Mucosa of descending colon (tissue), 3 donors: ENCODE data around the gene PNPLA2. TPM values are rescaled to one million over a fixed set of nuclear protein-coding genes. Genes with fewer than 3 reads are reported as not detected.
A peak's percentile ranks its signal among the peaks of the same experiment; 100 is the strongest.

Experiments
- ATAC-seq: fragments of 200-7000 bp; cut with Tn5 transposase; one replicate; pipeline ENCODE4 v1.9.1; 2020; ENCODE audit warnings: mild to moderate bottlenecking, moderate library complexity
- DNase-seq, 3 donors: peaks; one replicate each; pipeline ENCODE4 v3.0.0-alpha.2; 2020
- H3K36me3 ChIP-seq: fragments of 200-600 bp; one replicate; pipeline ENCODE4 v1.8.0; 2021; ENCODE audit warnings: low read depth, mild to moderate bottlenecking
- H3K4me1 ChIP-seq: fragments of 200-600 bp; one replicate; pipeline ENCODE4 v1.8.0; 2021; ENCODE audit warnings: low read depth, mild to moderate bottlenecking
- H3K4me3 ChIP-seq: fragments of 200-600 bp; one replicate; pipeline ENCODE4 v1.8.0; 2021; ENCODE audit warnings: mild to moderate bottlenecking
- H3K9me3 ChIP-seq: fragments of 200-600 bp; one replicate; pipeline ENCODE4 v1.8.0; 2021; ENCODE audit warnings: mild to moderate bottlenecking
- CTCF ChIP-seq: fragments of 200-600 bp; IDR thresholded peaks from one replicate; pipeline ENCODE4 v1.8.0; 2022; ENCODE audit warnings: antibody characterized with exemption, mild to moderate bottlenecking
- intact Hi-C, 2 donors: fragments of 100-400 bp; cut with DNase I in 1 of 2; cut with micrococcal nuclease in 1 of 2; formaldehyde crosslinking; loops; one replicate each; pipeline versions ENCODE4 v1.11.0 to v1.11.1; 2022; cut with DNase I, micrococcal nuclease
- total RNA-seq, 3 donors: library from RNA; stranded (reverse); fragmentation: NEBNext Ultra II Directional in 2 of 3; extraction: Animal tissue kit (Norgen Biotek cat#: 25700) in 2 of 3; gene quantifications; one replicate each; pipeline versions ENCODE4 v1.2.1 to v1.2.4, GENCODE V29; 2021 to 2023
- donor health status: DM: no; HTN: no; CAD: no; lungs with moderate emphysema.
- donor health status: DM: no; HTN: no; CAD: no.
- donor health status: DM: no; HTN: yes; CAD: no.

PNPLA2 gene
- total RNA-seq, 3 donors from 2014 or later = 138 to 253 (median 167) TPM

GRCh38 chr11:844693-845644 lies 26.3 kb downstream of the PNPLA2 start:
- DNase-seq (peak; percentile 78 to 86 (median 80)), ATAC-seq (peak; percentile 1)
- Histone ChIP-seq H3K9me3 (no peaks in the 10 kb centered on the region), H3K4me3 (no peak overlapping the region), H3K4me1 (peaks cover 45% of the 10 kb centered on the region), H3K36me3 (no peaks in the 10 kb centered on the region)
- intact Hi-C loops = loop anchor here in 1 of 2 donors (5.0 kb wide), 1 partner anchor 207 kb away; no protein-coding TSS in a partner anchor
- TF ChIP-seq CTCF = no peak

- ATAC-seq (no peak), DNase-seq (no peak)
- Histone ChIP-seq H3K4me1 (peaks cover 41% of the 10 kb centered on the region), H3K36me3 (no peaks in the 10 kb centered on the region), H3K9me3 (no peaks in the 10 kb centered on the region), H3K4me3 (no peak overlapping the region)
- intact Hi-C loops = loop anchor here in 1 of 2 donors (5.0 kb wide), 1 partner anchor 206 kb away; no protein-coding TSS in a partner anchor
- TF ChIP-seq CTCF = no peak
Observed at GRCh38 chr11:845872-846495, 27.3 kb downstream of the PNPLA2 start.

GRCh38 chr11:846496-847098 lies 27.9 kb downstream of the PNPLA2 start:
- no peaks in the 10 kb centered on the region for H3K36me3 ChIP-seq
- no peaks in the 10 kb centered on the region for H3K9me3 ChIP-seq
- intact Hi-C loops = loop anchor here in 1 of 2 donors (5.0 kb wide), 1 partner anchor 206 kb away; no protein-coding TSS in a partner anchor
- H3K4me3 ChIP-seq = no peak overlapping the region
- ATAC-seq = no peak
- no peak for DNase-seq
- H3K4me1 ChIP-seq = peaks cover 35% of the 10 kb centered on the region
- no peak for TF ChIP-seq CTCF

- TF ChIP-seq CTCF = no peak
- no peak overlapping the region for H3K4me3 ChIP-seq
- H3K4me1 ChIP-seq = peaks cover 33% of the 10 kb centered on the region
- H3K36me3 ChIP-seq = no peaks in the 10 kb centered on the region
- ATAC-seq (no peak), DNase-seq (no peak)
- no peaks in the 10 kb centered on the region for H3K9me3 ChIP-seq
- intact Hi-C loops = loop anchor here in 1 of 2 donors (5.0 kb wide), 1 partner anchor 204 kb away; no protein-coding TSS in a partner anchor
Observed at GRCh38 chr11:847876-848275, 29.2 kb downstream of the PNPLA2 start.

- Histone ChIP-seq H3K9me3 (no peaks in the 10 kb centered on the region), H3K36me3 (no peaks in the 10 kb centered on the region), H3K4me3 (no peak overlapping the region), H3K4me1 (peaks cover 27% of the 10 kb centered on the region)
- DNase-seq (peak in 2 of 3 donors; percentile 65 to 76), ATAC-seq (peak; percentile 62)
- intact Hi-C loops = loop anchor here in 1 of 2 donors (5.0 kb wide), 1 partner anchor 204 kb away; no protein-coding TSS in a partner anchor
- TF ChIP-seq CTCF = peak; percentile 93
Observed at GRCh38 chr11:848380-848931, 29.7 kb downstream of the PNPLA2 start.
